ENCODE data around the gene DLGAP1.

The DLGAP1 gene

DNA sequence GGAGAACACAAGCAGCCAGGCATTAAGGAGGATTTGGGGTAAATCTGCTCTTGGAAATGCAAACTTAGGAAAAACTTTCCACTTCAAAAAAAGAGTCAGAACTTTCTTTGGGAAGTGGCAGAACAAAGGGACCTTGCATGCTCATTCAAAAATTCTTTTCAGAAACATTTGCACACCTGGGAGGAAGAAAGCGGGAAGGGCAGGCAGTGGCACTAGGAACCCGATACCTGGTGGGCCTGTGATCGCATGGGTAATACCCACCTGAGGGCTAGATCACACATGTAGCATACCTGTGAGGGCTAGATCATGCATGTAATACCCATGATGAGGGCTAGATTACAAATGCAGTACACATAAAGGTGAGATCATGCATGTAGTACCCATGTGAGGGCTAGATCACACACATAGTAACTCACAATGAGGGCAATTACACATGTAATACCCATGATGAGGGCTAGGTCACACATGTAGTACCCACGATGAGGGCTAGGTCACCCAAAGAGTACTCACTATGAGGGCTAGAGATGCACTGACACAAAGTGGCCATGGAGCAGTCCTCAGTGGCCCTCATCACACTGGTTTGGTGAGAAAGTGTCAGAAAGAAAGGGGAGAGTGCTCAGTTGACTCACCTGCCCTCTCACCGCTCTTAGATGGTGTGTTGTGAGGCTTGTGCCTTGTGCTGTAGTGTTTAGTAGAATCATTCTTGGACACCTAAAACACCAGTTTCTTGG, 212.5 kb downstream of the DLGAP1 start:
- DNase-seq (ENCODE audit: low read depth in 1 of 2, low spot score in 1 of 2) = no peak
- in situ Hi-C loops (cut with HindIII; ENCODE audit: low pct_unique_long_range_greater_than_20kb, low sequenced_read_pairs) = no loop called here
- no peak for TF ChIP-seq JUND (IDR thresholded peaks at IDR 0.05; ENCODE audit: low read depth)

DNA sequence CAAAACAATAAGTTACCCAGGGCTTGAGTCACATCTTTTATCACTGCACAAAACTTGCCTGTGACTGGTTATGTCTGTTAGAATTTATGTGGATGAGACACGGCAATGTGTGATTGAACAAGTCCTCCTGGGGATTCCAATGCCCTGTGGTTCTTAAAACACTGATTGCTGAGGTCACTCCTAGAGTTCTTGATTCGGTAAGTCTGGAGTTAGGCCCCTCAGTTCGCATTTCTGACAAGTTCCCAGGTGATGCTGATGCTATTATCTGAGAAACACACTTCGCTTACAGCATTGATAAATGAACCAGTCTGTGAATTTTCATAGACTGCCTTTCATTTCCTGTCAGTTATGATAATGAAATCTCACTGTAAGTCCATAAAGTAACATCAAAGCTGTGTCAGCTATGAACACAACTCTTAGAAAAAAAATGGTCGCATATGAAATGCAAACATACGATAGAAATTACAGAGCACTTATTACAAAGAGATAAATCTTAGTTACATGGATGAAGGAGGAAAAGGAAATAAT, 214.0 kb downstream of the DLGAP1 start:
- in situ Hi-C loops (cut with HindIII; ENCODE audit: low pct_unique_long_range_greater_than_20kb, low sequenced_read_pairs) = no loop called here
- no peak for TF ChIP-seq JUND (IDR thresholded peaks at IDR 0.05; ENCODE audit: low read depth)
- no peak for DNase-seq (ENCODE audit: low read depth in 1 of 2, low spot score in 1 of 2)

DNA sequence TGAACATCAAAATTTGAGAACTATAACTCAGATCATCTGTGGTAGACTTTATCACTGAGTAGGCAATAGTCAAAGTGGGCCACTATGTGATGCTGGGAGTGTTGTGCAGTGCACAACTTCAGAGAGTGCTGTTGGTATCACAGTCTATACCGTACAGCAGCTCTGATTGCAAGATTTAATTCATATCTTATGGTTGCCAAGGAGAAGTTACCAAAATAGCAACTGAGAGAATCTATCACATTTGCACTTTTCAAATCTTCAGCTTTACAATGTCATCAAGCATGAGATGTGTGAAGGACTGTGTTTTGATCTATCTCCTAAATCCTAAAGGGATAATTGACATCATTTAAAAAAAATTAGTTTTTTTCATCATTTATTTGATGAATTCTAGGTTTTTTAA, 216.1 kb downstream of the DLGAP1 start:
- no peak for TF ChIP-seq JUND (IDR thresholded peaks at IDR 0.05; ENCODE audit: low read depth)
- no peak for DNase-seq (ENCODE audit: low read depth in 1 of 2, low spot score in 1 of 2)
- in situ Hi-C loops (cut with HindIII; ENCODE audit: low pct_unique_long_range_greater_than_20kb, low sequenced_read_pairs) = no loop called here

- no peak for DNase-seq (ENCODE audit: low read depth in 1 of 2, low spot score in 1 of 2)
- TF ChIP-seq JUND (IDR thresholded peaks at IDR 0.05; ENCODE audit: low read depth) = no peak
- in situ Hi-C loops (cut with HindIII; ENCODE audit: low pct_unique_long_range_greater_than_20kb, low sequenced_read_pairs) = no loop called here
These were observed 217.5 kb downstream of the DLGAP1 start for GRCh38 chr18:4237664-4238041.

- TF ChIP-seq JUND (IDR thresholded peaks at IDR 0.05; ENCODE audit: low read depth) = no peak
- in situ Hi-C loops (cut with HindIII; ENCODE audit: low pct_unique_long_range_greater_than_20kb, low sequenced_read_pairs) = no loop called here
- no peak for DNase-seq (ENCODE audit: low read depth in 1 of 2, low spot score in 1 of 2)
These were observed 218.0 kb downstream of the DLGAP1 start for GRCh38 chr18:4236940-4237663.

DNA sequence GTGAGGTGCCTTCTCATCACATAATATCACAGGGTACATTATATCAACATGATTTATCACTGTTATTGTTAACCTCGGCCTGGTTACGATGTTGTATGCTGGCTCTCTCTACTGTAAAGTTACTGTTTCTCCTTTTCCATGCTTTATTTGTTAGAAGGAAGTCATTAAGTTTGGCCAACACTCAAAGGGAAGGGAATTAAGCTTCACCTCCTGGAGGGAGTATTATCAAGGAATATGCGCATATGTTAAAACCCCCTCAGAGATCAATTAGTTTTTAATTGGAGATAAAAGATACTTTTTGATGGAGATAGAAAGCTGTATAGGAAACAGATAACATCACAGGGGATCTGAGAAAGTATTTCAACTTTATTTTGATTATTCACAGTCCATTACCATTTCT, 221.6 kb downstream of the DLGAP1 start:
- no peak for TF ChIP-seq JUND (IDR thresholded peaks at IDR 0.05; ENCODE audit: low read depth)
- no peak for DNase-seq (ENCODE audit: low read depth in 1 of 2, low spot score in 1 of 2)
- in situ Hi-C loops (cut with HindIII; ENCODE audit: low pct_unique_long_range_greater_than_20kb, low sequenced_read_pairs) = no loop called here

- TF ChIP-seq JUND (IDR thresholded peaks at IDR 0.05; ENCODE audit: low read depth) = no peak
- no peak for DNase-seq (ENCODE audit: low read depth in 1 of 2, low spot score in 1 of 2)
- in situ Hi-C loops (cut with HindIII; ENCODE audit: low pct_unique_long_range_greater_than_20kb, low sequenced_read_pairs) = no loop called here
These were observed 222.5 kb downstream of the DLGAP1 start for GRCh38 chr18:4232656-4233055.

DNA sequence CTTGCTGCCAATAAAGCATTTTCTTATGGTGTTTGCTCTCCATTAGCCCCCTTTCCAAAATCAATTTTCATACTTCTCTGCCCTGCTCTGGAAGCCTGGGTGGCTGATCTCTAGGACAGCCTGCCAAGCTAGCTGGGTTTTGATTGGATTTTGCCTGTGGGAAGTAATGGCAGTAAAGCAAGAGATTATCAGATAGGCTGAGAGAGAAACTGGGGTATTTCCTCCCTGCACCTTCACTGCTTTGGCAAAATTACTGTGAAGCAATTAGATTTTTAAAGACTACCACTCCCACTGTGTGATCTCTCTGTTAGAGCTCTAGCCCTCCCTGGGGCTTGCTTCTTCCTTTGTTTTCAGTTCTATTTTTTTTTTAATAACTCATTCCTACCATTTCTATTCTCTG, 223.8 kb downstream of the DLGAP1 start:
- in situ Hi-C loops (cut with HindIII; ENCODE audit: low pct_unique_long_range_greater_than_20kb, low sequenced_read_pairs) = no loop called here
- no peak for DNase-seq (ENCODE audit: low read depth in 1 of 2, low spot score in 1 of 2)
- TF ChIP-seq JUND (IDR thresholded peaks at IDR 0.05; ENCODE audit: low read depth) = no peak

DNA sequence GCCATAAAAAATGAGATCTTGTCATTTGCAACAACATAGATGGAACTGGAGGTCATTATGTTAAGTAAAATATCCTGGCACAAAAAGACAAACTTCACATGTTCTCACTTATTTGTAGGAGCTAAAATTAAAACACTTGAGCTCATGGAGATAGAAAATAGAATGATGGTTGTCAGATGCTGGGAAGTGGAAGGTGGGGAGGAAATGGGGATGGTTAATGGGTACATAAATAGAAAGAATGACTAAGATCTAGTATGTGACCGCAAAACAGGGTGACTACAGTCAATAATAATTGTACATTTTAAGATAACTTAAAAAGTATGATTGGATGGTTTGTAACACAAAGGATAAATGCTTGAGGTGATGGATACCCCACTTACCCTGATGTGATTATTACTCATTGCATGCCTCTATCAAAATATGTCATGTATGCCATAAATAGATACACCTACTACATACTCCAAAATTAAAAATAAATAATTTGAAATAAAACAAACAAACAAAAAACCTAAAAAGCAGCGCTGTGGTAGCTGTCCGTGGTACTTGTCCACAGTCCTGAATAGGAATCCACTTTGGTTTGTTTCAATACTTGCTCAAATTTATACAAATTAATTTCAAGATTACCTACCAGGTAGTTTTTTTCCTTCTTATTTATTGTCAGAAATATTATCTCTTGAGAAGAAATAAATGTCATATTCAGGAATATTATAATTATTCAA, 224.5 kb downstream of the DLGAP1 start:
- no peak for DNase-seq (ENCODE audit: low read depth in 1 of 2, low spot score in 1 of 2)
- in situ Hi-C loops (cut with HindIII; ENCODE audit: low pct_unique_long_range_greater_than_20kb, low sequenced_read_pairs) = no loop called here
- no peak for TF ChIP-seq JUND (IDR thresholded peaks at IDR 0.05; ENCODE audit: low read depth)

GRCh38 chr18:4224031-4224704, 230.9 kb downstream of the DLGAP1 start:
- in situ Hi-C loops (cut with HindIII; ENCODE audit: low pct_unique_long_range_greater_than_20kb, low sequenced_read_pairs) = no loop called here
- TF ChIP-seq JUND (IDR thresholded peaks at IDR 0.05; ENCODE audit: low read depth) = no peak
- DNase-seq (ENCODE audit: low read depth in 1 of 2, low spot score in 1 of 2) = no peak

GRCh38 chr18:4211111-4211837, 243.8 kb downstream of the DLGAP1 start:
- TF ChIP-seq JUND (IDR thresholded peaks at IDR 0.05; ENCODE audit: low read depth) = no peak
- in situ Hi-C loops (cut with HindIII; ENCODE audit: low pct_unique_long_range_greater_than_20kb, low sequenced_read_pairs) = no loop called here
- no peak for DNase-seq (ENCODE audit: low read depth in 1 of 2, low spot score in 1 of 2)

GRCh38 chr18:4208366-4208765, 246.7 kb downstream of the DLGAP1 start:
- no peak for TF ChIP-seq JUND (IDR thresholded peaks at IDR 0.05; ENCODE audit: low read depth)
- in situ Hi-C loops (cut with HindIII; ENCODE audit: low pct_unique_long_range_greater_than_20kb, low sequenced_read_pairs) = no loop called here
- DNase-seq (ENCODE audit: low read depth in 1 of 2, low spot score in 1 of 2) = no peak

All from T47D (cell line).